ENCODE data around the gene IQCH.

The IQCH gene

GRCh38 chr15:67543348-67543718 lies 288.7 kb downstream of the IQCH start:
- H3K27ac ChIP-seq, result no peak overlapping the region
- H3K9ac ChIP-seq (ENCODE audit: insufficient read length), result peak overlapping the region; percentile 92
- H3K4me3 ChIP-seq, result peak overlapping the region; percentile 99
- TF ChIP-seq FOXP2 (optimal IDR thresholded peaks at IDR 0.05; ENCODE audit: control extremely low read depth, extremely low read length, insufficient read depth) (no peak), POLR2AphosphoS5 (IDR thresholded peaks at IDR 0.05; ENCODE audit: borderline replicate concordance, low read depth, low read length) (no peak), EZH2 (IDR thresholded peaks at IDR 0.05) (no peak)
- no peak for DNase-seq (ENCODE audit: low read depth, low spot score)
- H3K9me3 ChIP-seq (ENCODE audit: low read depth, low read length), result no peaks in the 10 kb centered on the region
- H3K36me3 ChIP-seq (ENCODE audit: insufficient read depth, low read length), result peaks cover 12% of the 10 kb centered on the region

DNA sequence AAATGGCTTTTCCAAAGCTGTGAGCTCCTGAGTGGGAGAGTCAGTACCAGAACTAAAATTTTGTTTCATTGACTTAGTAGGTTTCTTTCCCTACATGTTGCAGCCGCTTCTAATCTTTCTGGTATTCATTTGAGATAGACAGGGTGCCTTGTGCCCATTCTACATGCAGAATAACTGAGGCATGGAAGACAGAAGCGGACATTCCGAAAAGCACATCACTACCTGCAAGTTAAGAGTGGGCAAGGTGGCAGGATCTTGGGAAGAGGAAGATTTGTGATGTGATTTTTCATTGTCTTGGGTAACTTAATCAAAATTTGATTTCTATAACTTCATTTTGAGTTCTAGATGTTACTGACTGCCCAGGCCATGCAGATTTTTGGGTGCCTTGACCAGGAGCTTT lies 289.9 kb downstream of the IQCH start:
- Histone ChIP-seq H3K27ac (no peak overlapping the region), H3K4me3 (no peak overlapping the region), H3K9me3 (ENCODE audit: low read depth, low read length) (no peaks in the 10 kb centered on the region), H3K36me3 (ENCODE audit: insufficient read depth, low read length) (peaks cover 12% of the 10 kb centered on the region), H3K9ac (ENCODE audit: insufficient read length) (no peak overlapping the region)
- no peak for DNase-seq (ENCODE audit: low read depth, low spot score)
- no peak for TF ChIP-seq EZH2 (IDR thresholded peaks at IDR 0.05)
- TF ChIP-seq POLR2AphosphoS5 (IDR thresholded peaks at IDR 0.05; ENCODE audit: borderline replicate concordance, low read depth, low read length), result no peak
- no peak for TF ChIP-seq FOXP2 (optimal IDR thresholded peaks at IDR 0.05; ENCODE audit: control extremely low read depth, extremely low read length, insufficient read depth)

DNA sequence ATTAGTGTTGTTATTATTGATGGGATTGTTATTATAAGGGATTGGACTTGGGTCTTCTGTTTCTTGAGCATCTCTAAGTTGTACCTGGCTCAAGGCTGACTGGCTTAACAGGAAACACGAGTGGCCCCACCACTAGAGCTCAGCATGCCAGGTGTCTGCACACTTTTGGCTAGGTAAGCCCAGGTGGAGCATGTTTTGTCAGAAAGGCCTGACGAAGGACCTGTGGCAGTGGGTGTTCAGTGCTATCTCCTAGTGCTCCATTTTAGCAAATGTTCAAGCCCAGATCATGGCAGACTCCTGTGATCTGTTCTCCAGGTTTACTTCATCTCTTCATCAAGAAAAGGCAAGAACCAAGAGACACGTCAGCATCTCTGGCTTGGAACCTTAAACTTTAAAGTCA lies 291.3 kb downstream of the IQCH start:
- Histone ChIP-seq H3K36me3 (ENCODE audit: insufficient read depth, low read length) (peaks cover 15% of the 10 kb centered on the region), H3K4me3 (no peak overlapping the region), H3K9me3 (ENCODE audit: low read depth, low read length) (no peaks in the 10 kb centered on the region), H3K27ac (no peak overlapping the region), H3K9ac (ENCODE audit: insufficient read length) (no peak overlapping the region)
- TF ChIP-seq EZH2 (IDR thresholded peaks at IDR 0.05), result no peak
- TF ChIP-seq POLR2AphosphoS5 (IDR thresholded peaks at IDR 0.05; ENCODE audit: borderline replicate concordance, low read depth, low read length), result no peak
- TF ChIP-seq FOXP2 (optimal IDR thresholded peaks at IDR 0.05; ENCODE audit: control extremely low read depth, extremely low read length, insufficient read depth), result no peak
- no peak for DNase-seq (ENCODE audit: low read depth, low spot score)

GRCh38 chr15:67547064-67547463 lies 292.5 kb downstream of the IQCH start:
- TF ChIP-seq FOXP2 (optimal IDR thresholded peaks at IDR 0.05; ENCODE audit: control extremely low read depth, extremely low read length, insufficient read depth), result no peak
- no peak for TF ChIP-seq POLR2AphosphoS5 (IDR thresholded peaks at IDR 0.05; ENCODE audit: borderline replicate concordance, low read depth, low read length)
- no peak for TF ChIP-seq EZH2 (IDR thresholded peaks at IDR 0.05)
- DNase-seq (ENCODE audit: low read depth, low spot score), result no peak
- peak overlapping the region; percentile 84 for H3K27ac ChIP-seq
- H3K36me3 ChIP-seq (ENCODE audit: insufficient read depth, low read length), result peaks cover 26% of the 10 kb centered on the region
- no peak overlapping the region for H3K4me3 ChIP-seq
- no peaks in the 10 kb centered on the region for H3K9me3 ChIP-seq (ENCODE audit: low read depth, low read length)
- H3K9ac ChIP-seq (ENCODE audit: insufficient read length), result no peak overlapping the region

GRCh38 chr15:67547836-67548235 lies 293.2 kb downstream of the IQCH start:
- Histone ChIP-seq H3K27ac (peak overlapping the region; percentile 84), H3K9ac (ENCODE audit: insufficient read length) (peak overlapping the region; percentile 4), H3K4me3 (peak overlapping the region; percentile 72), H3K9me3 (ENCODE audit: low read depth, low read length) (no peaks in the 10 kb centered on the region), H3K36me3 (ENCODE audit: insufficient read depth, low read length) (peaks cover 29% of the 10 kb centered on the region)
- no peak for TF ChIP-seq FOXP2 (optimal IDR thresholded peaks at IDR 0.05; ENCODE audit: control extremely low read depth, extremely low read length, insufficient read depth)
- TF ChIP-seq POLR2AphosphoS5 (IDR thresholded peaks at IDR 0.05; ENCODE audit: borderline replicate concordance, low read depth, low read length), result no peak
- no peak for TF ChIP-seq EZH2 (IDR thresholded peaks at IDR 0.05)
- DNase-seq (ENCODE audit: low read depth, low spot score), result no peak

- Histone ChIP-seq H3K9ac (ENCODE audit: insufficient read length) (peak overlapping the region; percentile 4), H3K9me3 (ENCODE audit: low read depth, low read length) (no peaks in the 10 kb centered on the region), H3K4me3 (peak overlapping the region; percentile 72), H3K36me3 (ENCODE audit: insufficient read depth, low read length) (peaks cover 29% of the 10 kb centered on the region), H3K27ac (peak overlapping the region; percentile 84)
- no peak for TF ChIP-seq POLR2AphosphoS5 (IDR thresholded peaks at IDR 0.05; ENCODE audit: borderline replicate concordance, low read depth, low read length)
- TF ChIP-seq EZH2 (IDR thresholded peaks at IDR 0.05), result no peak
- TF ChIP-seq FOXP2 (optimal IDR thresholded peaks at IDR 0.05; ENCODE audit: control extremely low read depth, extremely low read length, insufficient read depth), result no peak
- no peak for DNase-seq (ENCODE audit: low read depth, low spot score)
Measured at GRCh38 chr15:67548236-67548852, 293.8 kb downstream of the IQCH start.

- TF ChIP-seq POLR2AphosphoS5 (IDR thresholded peaks at IDR 0.05; ENCODE audit: borderline replicate concordance, low read depth, low read length), result peak; percentile 60
- peak; percentile 45 for TF ChIP-seq FOXP2 (optimal IDR thresholded peaks at IDR 0.05; ENCODE audit: control extremely low read depth, extremely low read length, insufficient read depth)
- no peak for TF ChIP-seq EZH2 (IDR thresholded peaks at IDR 0.05)
- DNase-seq (ENCODE audit: low read depth, low spot score), result peak; percentile 91
- H3K9me3 ChIP-seq (ENCODE audit: low read depth, low read length), result no peaks in the 10 kb centered on the region
- H3K9ac ChIP-seq (ENCODE audit: insufficient read length), result peak overlapping the region; percentile 27
- H3K27ac ChIP-seq, result peak overlapping the region; percentile 84
- H3K4me3 ChIP-seq, result peak overlapping the region; percentile 72
- peaks cover 29% of the 10 kb centered on the region for H3K36me3 ChIP-seq (ENCODE audit: insufficient read depth, low read length)
Measured at GRCh38 chr15:67548862-67549651, 294.5 kb downstream of the IQCH start.

DNA sequence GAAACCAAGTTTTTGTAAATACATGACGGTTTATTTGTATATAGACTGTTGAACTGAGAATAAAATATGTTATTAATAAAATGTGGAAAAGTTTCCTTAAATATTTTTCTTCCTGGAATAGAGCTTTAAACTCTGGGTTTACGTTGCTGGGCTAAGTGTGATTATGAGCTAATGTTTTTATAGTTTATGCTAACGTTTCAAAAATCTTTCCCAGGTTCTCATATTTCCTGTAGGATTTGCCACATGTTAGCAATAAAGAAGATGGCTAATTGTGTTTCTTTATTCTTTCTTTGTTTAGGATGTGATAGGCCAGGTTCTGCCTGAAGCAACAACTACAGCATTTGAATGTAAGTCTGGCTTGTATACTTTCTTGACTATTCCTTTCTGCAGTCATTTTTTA lies 295.1 kb downstream of the IQCH start:
- Histone ChIP-seq H3K9me3 (ENCODE audit: low read depth, low read length) (no peaks in the 10 kb centered on the region), H3K27ac (peak overlapping the region; percentile 84), H3K4me3 (peak overlapping the region; percentile 72), H3K36me3 (ENCODE audit: insufficient read depth, low read length) (peaks cover 29% of the 10 kb centered on the region), H3K9ac (ENCODE audit: insufficient read length) (peak overlapping the region; percentile 27)
- no peak for DNase-seq (ENCODE audit: low read depth, low spot score)
- TF ChIP-seq FOXP2 (optimal IDR thresholded peaks at IDR 0.05; ENCODE audit: control extremely low read depth, extremely low read length, insufficient read depth) (no peak), POLR2AphosphoS5 (IDR thresholded peaks at IDR 0.05; ENCODE audit: borderline replicate concordance, low read depth, low read length) (no peak), EZH2 (IDR thresholded peaks at IDR 0.05) (no peak)
